ENCODE results near the gene FBXO33. TPM values are rescaled to one million over a fixed set of nuclear protein-coding genes. Genes with fewer than 3 reads are reported as not detected.

Gene FBXO33
- total and polyA plus RNA-seq, 2 of the 8 experiments (the other 6 are each of a cell fraction or from before 2014, with no cell fraction given), result 4.7 to 11.5 TPM

DNA sequence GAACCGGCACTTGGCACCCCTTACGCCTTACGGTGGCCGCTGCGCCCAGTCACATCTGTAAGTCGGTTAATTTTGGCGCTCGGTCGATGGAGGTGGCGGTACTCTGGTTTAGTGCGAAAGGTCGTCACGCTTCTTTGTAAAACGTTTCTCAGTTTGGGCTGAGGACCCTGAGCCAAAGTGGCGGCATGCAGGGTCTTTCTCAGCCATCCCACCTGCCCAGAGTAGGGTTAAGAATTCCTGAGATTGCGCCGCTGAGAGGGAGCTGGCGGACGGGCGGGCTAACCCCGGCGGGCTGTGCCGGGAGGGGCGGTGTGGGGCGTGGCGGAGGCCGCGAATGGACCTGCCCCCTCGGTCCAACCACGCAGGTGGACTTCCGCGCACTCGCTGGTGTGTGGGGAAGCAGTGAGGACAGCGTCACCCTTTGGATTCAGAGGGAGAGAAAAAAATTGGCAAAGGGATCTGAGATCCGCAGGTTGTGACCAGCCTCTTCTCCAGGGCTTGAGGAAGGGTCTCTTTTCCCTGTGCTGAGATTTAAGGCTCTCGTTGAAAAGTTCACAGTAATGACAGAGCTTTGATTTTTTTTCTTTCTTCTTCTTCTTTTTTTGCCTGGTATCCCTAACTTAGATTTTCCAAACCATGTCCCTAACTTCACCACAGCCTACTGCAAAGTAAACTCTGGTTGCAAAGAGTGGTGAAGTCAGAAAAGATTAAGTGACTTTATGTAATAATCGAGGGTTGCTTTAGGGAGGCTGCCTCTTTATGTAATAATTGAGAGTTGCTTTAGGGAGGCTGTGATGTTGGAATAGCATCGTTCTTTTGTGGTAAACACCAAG, 602 bp upstream of the FBXO33 start:
- Histone ChIP-seq H4K20me1 (replicated peaks in 1 of 2; ENCODE audit: control insufficient read depth in 1 of 2, insufficient read depth in 2 of 2, low read length in 2 of 2) (peaks cover 3 to 14% of the 10 kb centered on the region in 2 experiments), H3K23me2 (ENCODE audit: low read depth, low read length) (peaks cover 3% of the 10 kb centered on the region; the same call in 1 of the 2 replicates), H4K5ac (ENCODE audit: insufficient read length, low read depth, low read length) (peak overlapping the region; percentile 59), H3K14ac (ENCODE audit: insufficient read length) (no peak overlapping the region), H2BK5ac (ENCODE audit: low read depth, low read length) (peak overlapping the region; percentile 89), H3K18ac (ENCODE audit: extremely low read depth, low read length) (peak overlapping the region; percentile 80), H4K8ac (ENCODE audit: extremely low read depth, insufficient read depth, low read length) (peak overlapping the region; percentile 63; the same call in 1 of the 2 replicates), H3K4ac (replicated peaks; ENCODE audit: insufficient read length, low read depth, low read length) (no peak overlapping the region), H3K56ac (replicated peaks; ENCODE audit: insufficient read length, low read depth, low read length) (no peak overlapping the region), H3K23ac (ENCODE audit: insufficient read length) (no peak overlapping the region), H3K27ac (ENCODE audit: low read depth, low read length) (peak overlapping the region; percentile 79; the same call in 1 of the 2 replicates), H2AFZ (ENCODE audit: low read length) (peak overlapping the region; percentile 98), H2AK5ac (ENCODE audit: low read depth, low read length) (no peak overlapping the region), H3K79me1 (ENCODE audit: low read depth, low read length) (no peaks in the 10 kb centered on the region; the same call in 1 of the 2 replicates), H4K91ac (replicated peaks; ENCODE audit: insufficient read length, low read length) (no peak overlapping the region), H3K27me3 (replicated peaks in 1 of 4; ENCODE audit: control insufficient read depth in 3 of 4, extremely low read depth in 1 of 4, insufficient read depth in 3 of 4, low read length in 3 of 4) (no peaks in the 10 kb centered on the region), H3K36me3 (ENCODE audit: control insufficient read depth in 2 of 4, insufficient read depth in 4 of 4, low read length in 3 of 4) (no peaks in the 10 kb centered on the region), H2BK12ac (ENCODE audit: low read depth, low read length) (peak overlapping the region; percentile 41; the same call in 1 of the 2 replicates), H3K4me2 (ENCODE audit: insufficient read depth in 1 of 2, low read depth in 2 of 2, low read length in 2 of 2) (peak overlapping the region; percentile 70 to 92), H3K79me2 (ENCODE audit: control insufficient read depth in 1 of 2, insufficient read depth in 2 of 2, low read length in 2 of 2) (peaks cover 0 to 32% of the 10 kb centered on the region in 2 experiments; a peak in 3 of 4 replicates), H3K4me3 (ENCODE audit: extremely low read depth in 1 of 4, insufficient read depth in 2 of 4, low read depth in 3 of 4, low read length in 4 of 4) (peak overlapping the region; percentile 69 to 95 (median 70)), H3K4me1 (replicated peaks in 1 of 4; ENCODE audit: control insufficient read depth in 3 of 4, insufficient read depth in 4 of 4, low read length in 3 of 4) (no peaks in the 10 kb centered on the region; a peak in 1 of 7 replicates), H3K9ac (replicated peaks in 1 of 4; ENCODE audit: extremely low read depth in 1 of 4, low read depth in 3 of 4, low read length in 3 of 4) (peak overlapping the region; percentile 50 to 86 (median 75)), H2BK120ac (replicated peaks; ENCODE audit: low read depth, low read length) (no peak overlapping the region), H2BK15ac (ENCODE audit: low read length) (no peak overlapping the region), H3K9me3 (ENCODE audit: insufficient read depth in 2 of 2, low read depth in 1 of 2, low read length in 1 of 2) (no peaks in the 10 kb centered on the region), H2BK20ac (ENCODE audit: low read length) (no peak overlapping the region)
- DNase-seq (ENCODE audit: low read depth in 1 of 2, low spot score in 2 of 2), result peak; percentile 33 to 83
- FAIRE-seq, result no peak
- ChIA-PET CTCF (ENCODE audit: partially characterized antibody) (interaction anchor here (0.6 to 2.3 kb wide), 3 partner anchors 15 to 1431 kb away, joined by 3 to 8 read pairs (median 3); no protein-coding TSS in a partner anchor), POLR2A (ENCODE audit: partially characterized antibody) (interaction anchor here (0.6 to 3.1 kb wide), 19 partner anchors 9 to 417 kb away, joined by 3 to 24 read pairs (median 5); partner anchors contain the start of genes GEMIN2, SEC23A and TRAPPC6B)
- WGBS, 2 experiments (ENCODE audit: extremely low coverage in 1 of 2, insufficient coverage in 1 of 2, insufficient read length in 1 of 2, insufficient replicate concordance in 2 of 2, low coverage in 1 of 2, low lambda C conversion rate in 2 of 2, missing lambda C conversion rate in 1 of 2), result 2% methylated on average over 26 of the region's 38 CpGs; no CpG with 5 or more reads in 1 of the 2 experiments
- TF ChIP-seq CHD2 (IDR thresholded peaks at IDR 0.05; ENCODE audit: low read length), result no peak
- peak; percentile 63; the same call in 1 of the 2 replicates for TF ChIP-seq SP1 (IDR thresholded peaks at IDR 0.05; ENCODE audit: low read depth, low read length)
- TF ChIP-seq BACH1 (IDR thresholded peaks at IDR 0.05; ENCODE audit: low read length), result peak; percentile 64; the same call in 1 of the 2 replicates
- TF ChIP-seq CREB1 (IDR thresholded peaks at IDR 0.05), result 0 out of 2 replicates have a peak, but pooled peaks have one; percentile 37

Measured in H1 (cell line).